ENCODE results near the gene DSCAML1.

GRCh38 chr11:117570701-117571100 lies 226.3 kb downstream of the DSCAML1 start:
- TF ChIP-seq CTCF (IDR thresholded peaks at IDR 0.05) (no peak), POLR2A (IDR thresholded peaks at IDR 0.05) (no peak)
